HTR-8/SVneo (cell line): ENCODE data around the gene DGCR2.
"Not testable (repeated sequence)": the region's sequence is repeated elsewhere in the genome, so short reads cannot be mapped to it uniquely, and the experiment has no call there.

Experiments
- DNase-seq: peaks from one replicate; pipeline ENCODE4 v3.0.0; 2011; ENCODE audit warnings: low spot score, mixed read lengths; ENCODE audit not compliant: insufficient read length
- FAIRE-seq: peaks from 2 replicates; lab custom pipeline; 2011; peaks lifted over from hg19 to GRCh38; lab: Jason Lieb, UNC

Gene DGCR2

DNA sequence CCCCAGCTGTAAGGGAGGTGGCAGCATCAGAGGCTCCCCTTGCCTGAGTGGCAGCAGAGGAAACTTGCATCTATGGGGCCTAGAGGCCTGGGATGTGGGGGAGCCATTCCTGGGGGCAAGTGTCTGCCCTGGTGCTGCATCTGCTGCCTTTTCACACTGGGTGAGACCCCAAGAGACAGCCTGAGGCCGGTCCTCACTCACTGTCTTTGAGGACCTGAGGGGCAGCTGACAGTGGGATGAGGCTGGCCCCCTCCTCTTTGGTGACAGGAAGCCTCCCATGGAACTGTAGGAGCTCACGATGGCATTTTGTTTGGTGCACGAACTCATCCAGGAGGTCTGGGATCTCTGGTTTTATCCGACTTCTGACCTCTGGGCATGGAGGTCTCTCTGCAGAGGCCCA is 104.0 kb downstream of the DGCR2 start:
- DNase-seq, result no peak
- FAIRE-seq, result no peak

DNA sequence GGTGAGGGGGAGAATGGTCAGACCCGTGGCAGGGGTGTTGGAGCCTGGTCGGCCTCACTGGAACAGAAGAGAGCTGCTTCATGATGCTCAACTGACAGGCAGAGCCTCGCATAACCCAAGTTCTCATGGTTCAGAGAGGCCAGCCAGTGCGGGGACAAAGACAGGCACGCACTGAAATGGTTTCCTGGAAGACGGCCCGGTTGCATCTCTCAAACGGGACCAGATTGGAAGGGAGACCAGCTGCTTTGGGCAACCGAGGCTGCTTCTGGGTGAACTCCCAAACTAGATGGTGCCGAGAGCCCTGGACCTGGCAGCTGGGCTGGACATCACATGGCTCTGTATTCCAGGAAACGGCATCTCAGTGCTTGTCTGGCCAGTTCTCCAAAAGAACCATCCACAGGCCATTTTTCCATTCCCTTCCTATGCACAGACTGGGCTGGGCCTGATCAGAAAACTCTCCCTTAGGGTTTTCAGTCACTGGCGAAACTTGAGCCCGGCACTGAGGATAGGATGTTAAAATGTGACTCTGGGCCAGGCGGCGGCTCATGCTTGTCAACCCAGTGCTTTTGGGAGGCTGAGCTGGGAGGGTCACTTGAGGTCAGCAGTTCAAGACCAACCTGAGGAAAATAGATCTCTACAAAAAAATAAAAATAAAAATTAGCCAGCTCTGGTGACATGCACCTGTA is 106.0 kb downstream of the DGCR2 start:
- DNase-seq (no peak), FAIRE-seq (no peak)

DNA sequence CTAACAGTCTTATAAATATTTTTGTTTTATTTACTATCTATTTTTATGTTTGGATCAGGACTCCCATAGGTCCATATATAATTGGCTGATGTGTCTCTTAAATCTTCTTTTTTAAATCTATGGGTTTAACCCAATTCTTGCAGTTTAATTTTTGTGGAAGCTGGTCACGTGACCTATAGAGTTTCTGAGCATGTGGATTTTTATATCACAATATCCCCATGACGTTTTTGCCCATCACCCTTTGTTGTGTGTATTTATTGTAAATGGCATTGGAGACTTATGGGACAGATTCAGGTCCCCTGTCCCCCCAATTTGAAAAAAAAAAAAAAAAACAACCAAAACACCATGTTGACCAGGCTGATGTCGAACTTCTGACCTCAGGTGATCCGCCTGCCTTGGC is 107.3 kb downstream of the DGCR2 start:
- FAIRE-seq, result no peak
- DNase-seq, result no peak

DNA sequence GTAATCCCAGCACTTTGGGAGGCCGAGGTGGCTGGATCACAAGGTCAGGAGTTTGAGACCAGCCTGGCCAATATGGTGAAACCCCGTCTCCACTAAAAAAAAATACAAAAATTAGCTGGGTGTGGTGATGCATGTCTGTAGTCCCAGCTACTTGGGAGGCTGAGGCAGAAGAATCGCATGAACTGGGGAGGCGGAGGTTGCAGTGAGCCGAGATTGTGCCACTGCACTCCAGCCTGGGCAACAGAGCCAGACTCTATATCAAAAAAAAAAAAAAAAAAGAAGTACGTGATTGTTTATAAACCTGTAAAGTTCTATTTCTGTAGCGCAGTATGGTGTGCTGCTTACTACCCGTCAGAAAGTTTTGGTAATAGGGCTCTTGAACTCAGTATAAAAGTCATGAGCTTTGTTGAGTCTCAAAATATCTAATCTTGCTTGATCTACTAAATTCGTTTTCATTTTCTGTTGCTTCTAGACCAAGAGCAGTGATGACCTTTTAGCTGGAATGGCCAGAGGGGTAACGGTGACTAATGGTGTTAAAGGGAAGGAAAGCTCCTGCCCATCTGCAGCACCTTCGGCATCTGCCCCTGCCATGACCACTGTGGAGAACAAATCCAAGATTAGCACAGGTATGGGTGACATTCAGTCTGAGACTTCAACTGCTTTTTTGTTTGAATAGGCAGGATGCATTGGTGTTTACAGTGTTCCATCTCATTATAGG is 108.2 kb downstream of the DGCR2 start:
- DNase-seq, FAIRE-seq: not testable (repeated sequence)

DNA sequence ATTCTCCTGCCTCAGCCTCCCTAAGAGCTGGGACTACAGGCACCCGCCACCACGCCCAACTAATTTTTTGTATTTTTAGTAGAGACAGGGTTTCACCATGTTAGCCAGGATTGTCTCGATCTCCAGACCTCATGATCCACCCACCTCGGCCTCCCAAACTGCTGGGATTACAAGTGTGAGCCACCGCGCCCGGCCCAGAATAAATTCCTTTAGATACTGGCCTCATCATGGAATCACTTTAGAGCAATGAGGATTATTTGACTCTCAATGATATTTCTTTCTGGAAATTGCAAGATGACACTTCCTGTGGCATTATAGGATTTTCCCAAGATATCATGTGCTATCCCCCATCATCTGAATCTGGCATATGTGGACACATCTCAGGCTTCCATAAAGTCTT is 108.8 kb downstream of the DGCR2 start:
- not testable (repeated sequence) for DNase-seq, FAIRE-seq

DNA sequence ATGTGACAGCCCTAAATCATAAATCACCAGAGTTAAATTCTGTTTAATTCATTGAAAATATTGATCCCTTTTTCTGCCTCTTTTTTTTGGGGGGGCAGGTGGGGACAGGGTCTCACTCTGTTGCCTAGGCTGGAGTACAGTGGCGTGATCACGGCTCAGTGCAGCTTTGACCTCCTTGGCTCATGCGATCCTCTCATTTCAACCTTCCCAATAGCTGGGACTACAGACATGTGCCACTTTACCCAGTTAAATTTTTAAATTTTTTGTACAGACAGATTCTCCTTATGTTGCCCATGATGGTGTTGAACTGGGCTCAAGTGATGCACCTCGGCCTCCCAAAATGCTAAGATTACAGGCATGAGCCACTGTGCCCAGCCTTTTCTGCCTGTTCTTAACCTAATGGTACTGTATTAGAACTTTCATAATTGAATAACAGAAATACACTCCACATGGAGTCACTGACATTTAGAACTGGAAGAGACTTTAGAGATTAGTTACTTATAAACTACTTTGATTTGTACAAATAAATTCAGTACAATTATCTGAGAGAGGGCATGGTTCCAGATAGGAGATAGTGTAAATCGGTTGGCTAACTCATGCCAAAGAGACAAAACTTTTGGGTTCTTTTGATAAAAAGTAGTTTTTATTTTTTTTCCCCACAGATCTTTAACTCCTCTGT is 109.8 kb downstream of the DGCR2 start:
- no peak for FAIRE-seq
- no peak for DNase-seq

DNA sequence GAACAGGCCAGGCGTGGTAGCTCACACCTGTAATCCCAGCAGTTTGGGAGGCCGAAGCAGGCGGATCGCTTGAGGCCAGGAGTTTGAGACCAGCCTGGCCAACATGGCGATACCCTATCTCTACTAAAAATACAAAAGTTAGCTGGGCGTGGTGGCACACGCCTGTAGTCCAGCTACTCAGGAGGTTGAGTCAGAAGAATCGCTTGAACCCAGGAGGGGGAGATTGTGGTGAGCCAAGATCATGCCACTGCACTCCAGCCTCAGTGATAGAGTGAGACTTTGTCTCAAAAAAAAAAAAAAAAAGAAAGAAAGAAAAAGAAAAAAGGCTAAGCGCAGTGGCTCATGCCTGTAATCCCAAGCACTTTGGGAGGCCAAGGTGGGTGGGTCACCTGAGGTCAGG is 110.6 kb downstream of the DGCR2 start:
- DNase-seq, FAIRE-seq: not testable (repeated sequence)

DNA sequence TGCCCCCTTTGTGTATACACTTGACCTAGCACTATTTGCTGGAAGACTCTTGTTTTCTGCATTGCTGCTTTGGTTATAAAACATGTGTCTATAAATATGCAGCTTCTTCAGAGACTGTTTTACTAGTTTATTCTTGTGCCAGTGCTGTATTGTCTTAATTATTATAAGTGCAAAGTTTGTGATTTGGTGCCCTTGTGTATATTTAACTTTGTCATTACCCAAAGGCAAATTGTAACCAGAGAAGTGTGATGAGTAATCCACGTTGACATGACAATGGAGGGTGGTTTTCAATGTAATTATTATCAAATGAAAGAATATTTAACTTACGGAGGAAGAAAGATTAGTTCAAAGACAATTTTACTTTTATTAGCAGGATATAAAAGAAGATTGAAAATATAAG is 111.1 kb downstream of the DGCR2 start:
- DNase-seq (no peak), FAIRE-seq (no peak)

DNA sequence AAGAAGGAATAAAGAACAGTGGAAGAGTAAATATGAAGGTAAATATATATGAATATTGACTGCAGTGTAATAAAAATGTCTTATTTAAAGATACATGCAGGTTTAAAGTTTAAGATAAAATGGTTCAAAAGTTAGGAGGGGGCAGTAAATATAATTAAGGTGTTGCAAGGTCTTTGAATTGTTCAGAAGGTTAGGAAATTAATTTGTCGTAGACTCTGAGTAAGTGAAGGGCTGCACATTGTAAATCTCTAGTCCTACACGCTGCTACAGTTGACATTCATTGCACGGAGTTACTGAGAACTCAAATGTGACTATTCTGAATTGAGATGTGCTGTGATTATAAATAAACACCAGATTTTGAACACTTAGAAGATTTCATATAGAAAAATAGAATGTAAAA is 116.3 kb downstream of the DGCR2 start:
- no peak for DNase-seq
- no peak for FAIRE-seq

DNA sequence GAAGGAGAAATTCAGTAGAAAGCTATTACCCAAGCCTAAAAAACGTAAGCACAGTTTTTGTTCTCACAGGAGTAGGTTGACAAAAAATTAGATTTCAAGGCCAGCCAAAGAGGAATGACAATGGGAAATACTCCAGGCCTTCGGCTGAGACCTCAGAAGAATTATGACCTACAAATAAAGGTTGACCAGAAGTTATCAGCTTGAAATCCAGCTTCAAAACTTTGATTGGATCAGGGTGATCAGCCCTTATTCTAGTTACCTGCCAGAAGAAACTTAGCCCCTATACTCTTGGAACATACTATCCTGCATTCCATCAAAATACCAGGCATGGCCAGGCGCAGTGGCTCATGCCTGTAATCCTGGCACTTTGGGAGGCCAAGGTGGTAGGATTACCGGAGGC is 117.7 kb downstream of the DGCR2 start:
- DNase-seq (no peak), FAIRE-seq (no peak)

DNA sequence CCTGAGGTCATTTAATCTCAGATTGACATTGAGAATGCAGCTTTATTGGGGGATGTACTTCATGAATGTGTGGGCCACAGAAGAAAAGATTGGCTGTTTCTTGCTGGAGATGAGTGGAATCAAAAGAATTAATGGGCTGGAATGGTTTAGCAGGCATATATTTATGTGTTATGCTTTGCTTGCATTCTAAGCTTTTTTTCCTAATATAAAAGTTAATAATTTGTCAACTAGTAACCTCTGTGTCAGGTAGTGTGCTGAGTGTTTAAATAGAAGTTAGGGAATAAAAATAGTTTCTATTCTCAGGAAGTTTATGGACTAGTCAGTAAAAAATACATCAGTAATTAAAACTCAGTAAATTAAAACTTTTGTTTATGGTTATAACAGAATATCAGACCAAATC is 118.7 kb downstream of the DGCR2 start:
- no peak for DNase-seq
- FAIRE-seq, result no peak

DNA sequence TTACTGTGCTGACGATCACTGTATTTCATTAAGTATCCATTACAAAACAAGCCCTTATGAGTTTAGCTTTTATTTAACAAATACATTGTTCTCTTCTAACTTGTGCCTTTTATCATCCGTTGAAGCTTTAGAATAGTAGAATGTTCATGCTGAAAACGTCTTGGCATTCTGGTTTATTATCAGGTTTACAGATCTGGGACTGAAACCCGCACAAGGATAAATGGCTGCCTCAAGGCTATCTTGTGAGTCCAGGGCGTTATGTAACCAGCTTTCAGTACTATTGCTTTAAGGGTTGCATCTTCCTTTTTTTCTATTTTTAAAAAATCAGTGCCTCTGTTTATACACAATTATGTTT is 119.6 kb downstream of the DGCR2 start:
- FAIRE-seq, result no peak
- no peak for DNase-seq

DNA sequence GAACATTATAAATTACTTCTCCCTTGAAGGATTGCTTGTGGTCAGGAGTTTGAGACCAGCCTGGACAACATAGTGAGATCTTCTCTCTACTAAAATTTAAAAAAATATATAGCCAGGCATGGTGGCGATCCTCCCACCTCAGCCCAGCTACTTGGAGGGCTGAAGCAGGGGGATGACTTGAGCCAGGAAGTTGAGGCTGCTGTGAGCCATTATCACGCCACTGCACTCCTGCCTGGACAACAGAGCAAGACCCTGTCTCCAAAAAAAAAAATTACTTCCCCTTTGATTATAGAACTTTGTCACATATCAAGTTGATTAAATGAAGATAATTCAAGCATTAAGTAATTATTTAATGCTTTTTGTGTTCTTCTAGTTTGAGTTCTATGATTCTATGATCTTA is 121.0 kb downstream of the DGCR2 start:
- no peak for FAIRE-seq
- no peak for DNase-seq

DNA sequence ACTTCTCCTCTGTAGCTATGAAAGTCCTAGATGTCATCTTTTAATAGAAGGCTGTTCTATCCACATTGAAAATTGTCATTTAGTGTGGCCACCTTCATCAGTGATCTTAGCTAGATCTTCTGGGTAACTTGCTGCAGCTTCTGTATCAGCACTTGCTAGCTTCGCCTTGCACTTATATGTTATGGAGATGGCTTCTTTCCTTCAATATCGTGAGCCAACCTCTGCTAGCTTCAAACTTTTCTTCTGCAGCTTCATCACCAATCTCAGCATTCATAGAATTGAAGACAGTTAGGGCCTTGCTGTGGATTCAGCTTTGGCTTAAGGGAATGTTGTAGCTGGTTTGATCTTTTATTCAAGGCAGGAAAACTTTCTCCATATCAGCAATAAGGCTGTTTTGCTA is 122.1 kb downstream of the DGCR2 start:
- FAIRE-seq, DNase-seq: not testable (repeated sequence)

DNA sequence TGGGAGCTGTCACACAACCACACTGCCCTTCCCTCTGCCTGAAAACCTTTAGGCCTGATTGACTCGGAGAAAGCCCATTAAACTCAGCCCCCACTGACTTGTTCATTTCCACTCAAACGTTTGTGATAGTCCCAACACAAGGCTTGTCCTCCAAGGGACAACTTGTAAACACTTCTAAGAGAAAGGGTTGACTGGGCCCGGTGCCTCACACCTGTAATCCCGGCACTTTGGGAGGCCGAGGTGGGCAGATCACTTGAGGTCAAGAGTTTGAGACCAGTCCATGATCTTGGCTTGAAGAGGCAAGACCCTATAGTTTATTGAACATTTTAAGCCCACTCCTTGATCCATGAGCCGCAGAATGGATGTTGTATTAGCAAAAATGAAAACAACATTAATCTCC is 122.8 kb downstream of the DGCR2 start:
- FAIRE-seq, result no peak
- DNase-seq, result no peak

DNA sequence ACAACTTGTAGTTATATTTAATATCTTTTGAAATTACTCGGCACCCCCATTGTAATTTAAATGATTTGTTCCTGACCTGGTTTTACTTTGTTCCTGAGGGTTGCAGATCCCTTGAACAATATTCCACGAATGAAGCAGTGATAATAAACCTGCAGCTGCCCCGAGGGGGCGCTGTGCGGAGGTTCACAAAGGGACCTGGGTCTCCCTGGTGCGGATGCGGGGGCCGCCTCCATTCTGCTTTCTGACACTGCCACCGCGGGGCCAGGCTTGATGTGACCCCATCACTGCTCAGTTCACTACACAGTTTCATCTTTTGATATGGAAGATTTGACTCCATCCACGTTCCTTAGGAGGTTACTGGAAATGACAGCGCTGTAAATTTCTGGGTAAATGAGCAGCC is 123.2 kb downstream of the DGCR2 start:
- no peak for FAIRE-seq
- DNase-seq, result no peak

DNA sequence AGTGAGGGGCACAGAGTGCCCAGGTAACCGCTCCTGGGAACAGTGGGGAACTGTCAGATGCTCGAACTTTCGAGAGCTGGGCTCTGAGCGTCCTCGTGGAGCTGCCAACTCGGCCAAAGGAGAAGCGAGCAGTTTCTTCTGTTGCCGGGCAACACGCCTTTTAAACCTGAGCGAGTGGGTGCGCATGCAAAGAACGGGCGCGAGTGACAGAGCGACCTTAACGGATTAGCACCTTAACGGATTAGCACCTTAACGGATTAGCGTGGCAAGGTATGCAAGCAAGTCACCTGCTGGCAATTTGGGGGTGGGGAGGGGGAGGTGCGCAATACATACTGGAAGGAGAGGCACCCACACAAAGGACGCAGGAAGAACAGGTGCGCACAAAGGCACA is 124.3 kb downstream of the DGCR2 start:
- DNase-seq (no peak), FAIRE-seq (no peak)

DNA sequence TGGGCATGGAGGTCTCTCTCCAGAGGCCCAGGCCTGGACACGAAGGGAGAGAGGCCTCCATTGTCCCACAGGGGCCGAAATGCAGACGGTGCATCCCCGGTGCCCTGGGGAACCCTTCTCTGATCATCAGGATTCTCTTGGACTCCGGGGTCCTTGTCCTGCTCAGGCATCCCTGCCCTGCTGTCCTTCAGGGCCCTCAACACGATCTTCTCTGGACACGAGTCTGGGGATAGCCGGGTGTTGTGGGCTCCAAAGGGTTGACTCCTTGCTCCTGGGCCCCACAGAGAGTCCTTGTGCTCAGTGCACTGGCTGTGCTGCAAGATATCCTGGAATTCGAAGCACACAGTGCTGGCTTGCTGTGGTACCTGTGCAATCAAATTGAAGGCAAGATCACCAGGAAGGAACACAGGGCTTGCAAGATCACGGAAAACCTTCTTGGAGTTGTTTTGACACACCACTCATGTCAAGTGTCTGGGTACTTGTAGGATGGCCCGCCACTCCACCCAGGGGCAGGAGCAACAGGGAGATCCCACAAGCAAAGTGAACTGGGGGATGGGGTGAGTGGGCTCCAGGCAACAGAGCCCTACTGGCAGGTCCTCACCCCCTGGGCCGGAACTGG is 124.8 kb downstream of the DGCR2 start:
- no peak for FAIRE-seq
- no peak for DNase-seq

DNA sequence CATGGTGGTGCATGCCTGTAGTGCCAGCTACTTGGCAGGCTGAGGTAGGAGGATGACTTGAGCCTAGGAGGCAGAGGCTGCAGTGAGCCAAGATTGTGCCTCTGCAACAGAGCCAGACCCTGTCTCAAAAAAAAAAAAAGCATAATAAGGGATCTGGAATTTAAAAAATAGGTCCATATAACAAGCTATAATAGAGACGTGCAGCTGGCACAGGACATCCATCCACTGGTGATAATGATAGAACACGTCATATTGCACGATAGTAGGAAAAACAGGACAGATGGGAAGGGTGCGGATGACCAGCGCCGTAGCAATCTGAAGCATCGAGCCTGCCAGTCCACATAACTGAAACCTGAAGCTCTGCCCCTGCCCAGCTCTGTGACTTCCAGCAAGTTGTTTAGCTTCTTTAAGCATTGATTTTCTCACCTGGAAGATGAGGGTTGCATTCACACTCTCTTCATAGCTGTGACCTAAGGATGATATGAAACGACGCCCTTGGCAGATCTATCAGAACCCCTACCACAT is 125.8 kb downstream of the DGCR2 start:
- no peak for FAIRE-seq
- DNase-seq, result no peak

DNA sequence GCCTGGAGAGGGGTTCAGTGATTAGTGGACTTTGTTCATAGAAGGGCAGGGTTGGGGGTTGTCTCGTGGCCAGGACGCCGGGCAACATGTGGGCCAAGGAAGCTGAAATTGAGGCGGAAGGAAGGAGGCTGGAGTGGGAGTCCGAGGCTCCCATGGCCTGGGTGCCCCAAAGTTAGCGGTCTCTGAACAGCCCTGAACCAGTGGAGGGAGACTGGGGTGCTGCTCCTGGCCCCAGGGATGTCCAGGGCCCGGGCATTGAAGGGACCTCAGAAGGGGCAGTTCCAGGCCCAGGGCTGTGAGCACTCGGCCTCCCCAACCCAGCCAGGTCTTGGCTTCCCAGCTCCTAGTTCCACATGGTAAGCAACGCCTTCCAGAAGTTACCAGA is 126.9 kb downstream of the DGCR2 start:
- FAIRE-seq (no peak), DNase-seq (no peak)
